Iris pigment epithelial cell (primary cell): ENCODE data around the gene FCN2.

Experiments used
- DNase-seq: peaks from one replicate; pipeline ENCODE4 v3.0.0-alpha.2; 2011; ENCODE audit warnings: low read depth

FCN2 gene

GRCh38 chr9:134869554-134870300, 10.9 kb upstream of the FCN2 start:
- no peak for DNase-seq

- no peak for DNase-seq
These were observed 10.3 kb upstream of the FCN2 start for GRCh38 chr9:134870301-134870694.

- DNase-seq: no peak
These were observed 9.6 kb upstream of the FCN2 start for GRCh38 chr9:134870746-134871662.

- no peak for DNase-seq
These were observed 8.8 kb upstream of the FCN2 start for GRCh38 chr9:134871697-134872340.

- no peak for DNase-seq
These were observed 8.0 kb upstream of the FCN2 start for GRCh38 chr9:134872482-134873231.

- DNase-seq: no peak
These were observed 5.2 kb upstream of the FCN2 start for GRCh38 chr9:134875371-134875770.

GRCh38 chr9:134877541-134877940, 3.1 kb upstream of the FCN2 start:
- no peak for DNase-seq

- DNase-seq: no peak
These were observed 736 bp upstream of the FCN2 start for GRCh38 chr9:134879664-134880483.

GRCh38 chr9:134881313-134881670, 682 bp downstream of the FCN2 start:
- no peak for DNase-seq

GRCh38 chr9:134882204-134882785, 1.7 kb downstream of the FCN2 start:
- DNase-seq: no peak

- no peak for DNase-seq
These were observed 2.6 kb downstream of the FCN2 start for GRCh38 chr9:134883040-134883782.

- DNase-seq: no peak
These were observed 3.9 kb downstream of the FCN2 start for GRCh38 chr9:134884492-134884891.

- no peak for DNase-seq
These were observed 4.5 kb downstream of the FCN2 start for GRCh38 chr9:134885001-134885678.

- no peak for DNase-seq
These were observed 5.2 kb downstream of the FCN2 start for GRCh38 chr9:134885679-134886412.

- DNase-seq: no peak
These were observed 5.9 kb downstream of the FCN2 start for GRCh38 chr9:134886413-134886913.

- DNase-seq: no peak
These were observed 6.6 kb downstream of the FCN2 start for GRCh38 chr9:134887219-134887618.

GRCh38 chr9:134887686-134888602, 7.3 kb downstream of the FCN2 start:
- DNase-seq: no peak
